C4-2B (cell line): ENCODE data around the gene DIP2B.

ENCODE experiments used
- H3K27ac ChIP-seq: fragments of 450-650 bp; 2 replicates; pipeline ENCODE4 v1.5.1; 2017
- ZFX ChIP-seq: fragments of 450-650 bp; IDR thresholded peaks from 2 replicates; pipeline ENCODE4 v1.6.1; 2017
- TF ChIP-seq, protein P1 (sequence below): fragments of 450-650 bp; conservative IDR thresholded peaks from 2 replicates; pipeline ENCODE4 v1.5.1; 2017; ENCODE audit warnings: mild to moderate bottlenecking

The DIP2B gene

DNA sequence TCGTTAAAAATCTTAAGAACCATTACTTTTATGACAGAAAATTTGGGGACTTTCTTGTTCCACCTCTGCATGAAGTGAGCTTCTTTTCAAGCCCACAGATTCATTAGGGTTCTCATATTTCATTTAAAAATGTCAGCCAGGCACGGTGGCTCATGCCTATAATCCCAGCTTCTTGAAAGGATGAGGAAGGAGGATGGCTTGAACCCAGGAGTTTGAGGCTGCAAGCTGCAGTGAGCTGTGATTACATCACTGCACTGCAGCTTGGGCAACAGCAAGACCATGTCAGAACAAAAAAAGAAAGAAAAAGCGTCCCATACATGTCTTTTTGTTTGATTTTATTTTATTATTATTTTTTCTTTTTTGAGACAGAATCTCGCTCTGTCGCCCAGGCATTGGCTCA, 215.7 kb downstream of the DIP2B start:
- H3K27ac ChIP-seq: no peak overlapping the region
- TF ChIP-seq, protein P1, sequence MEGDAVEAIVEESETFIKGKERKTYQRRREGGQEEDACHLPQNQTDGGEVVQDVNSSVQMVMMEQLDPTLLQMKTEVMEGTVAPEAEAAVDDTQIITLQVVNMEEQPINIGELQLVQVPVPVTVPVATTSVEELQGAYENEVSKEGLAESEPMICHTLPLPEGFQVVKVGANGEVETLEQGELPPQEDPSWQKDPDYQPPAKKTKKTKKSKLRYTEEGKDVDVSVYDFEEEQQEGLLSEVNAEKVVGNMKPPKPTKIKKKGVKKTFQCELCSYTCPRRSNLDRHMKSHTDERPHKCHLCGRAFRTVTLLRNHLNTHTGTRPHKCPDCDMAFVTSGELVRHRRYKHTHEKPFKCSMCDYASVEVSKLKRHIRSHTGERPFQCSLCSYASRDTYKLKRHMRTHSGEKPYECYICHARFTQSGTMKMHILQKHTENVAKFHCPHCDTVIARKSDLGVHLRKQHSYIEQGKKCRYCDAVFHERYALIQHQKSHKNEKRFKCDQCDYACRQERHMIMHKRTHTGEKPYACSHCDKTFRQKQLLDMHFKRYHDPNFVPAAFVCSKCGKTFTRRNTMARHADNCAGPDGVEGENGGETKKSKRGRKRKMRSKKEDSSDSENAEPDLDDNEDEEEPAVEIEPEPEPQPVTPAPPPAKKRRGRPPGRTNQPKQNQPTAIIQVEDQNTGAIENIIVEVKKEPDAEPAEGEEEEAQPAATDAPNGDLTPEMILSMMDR: no peak
- no peak for TF ChIP-seq ZFX

DNA sequence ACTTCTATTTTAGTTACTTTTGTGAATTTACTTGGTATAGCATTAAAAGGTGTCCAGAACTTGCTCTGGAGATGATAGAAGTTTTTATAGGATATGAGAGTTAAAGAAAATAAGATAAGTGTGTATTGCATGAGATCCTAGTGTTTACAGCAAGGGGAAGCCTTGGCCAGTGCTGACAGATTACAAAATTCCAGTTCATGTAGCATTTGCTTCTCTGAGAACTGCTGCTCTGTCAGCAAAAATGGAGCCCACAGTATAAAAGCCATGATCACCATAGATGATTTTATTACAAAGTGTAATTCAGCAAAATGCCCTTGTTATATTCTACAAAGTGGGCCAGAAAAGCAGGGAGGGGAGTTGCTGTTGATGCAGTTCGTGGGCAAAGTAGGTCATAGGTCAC, 219.1 kb downstream of the DIP2B start:
- TF ChIP-seq ZFX: no peak
- TF ChIP-seq, protein P1: no peak
- no peak overlapping the region for H3K27ac ChIP-seq

DNA sequence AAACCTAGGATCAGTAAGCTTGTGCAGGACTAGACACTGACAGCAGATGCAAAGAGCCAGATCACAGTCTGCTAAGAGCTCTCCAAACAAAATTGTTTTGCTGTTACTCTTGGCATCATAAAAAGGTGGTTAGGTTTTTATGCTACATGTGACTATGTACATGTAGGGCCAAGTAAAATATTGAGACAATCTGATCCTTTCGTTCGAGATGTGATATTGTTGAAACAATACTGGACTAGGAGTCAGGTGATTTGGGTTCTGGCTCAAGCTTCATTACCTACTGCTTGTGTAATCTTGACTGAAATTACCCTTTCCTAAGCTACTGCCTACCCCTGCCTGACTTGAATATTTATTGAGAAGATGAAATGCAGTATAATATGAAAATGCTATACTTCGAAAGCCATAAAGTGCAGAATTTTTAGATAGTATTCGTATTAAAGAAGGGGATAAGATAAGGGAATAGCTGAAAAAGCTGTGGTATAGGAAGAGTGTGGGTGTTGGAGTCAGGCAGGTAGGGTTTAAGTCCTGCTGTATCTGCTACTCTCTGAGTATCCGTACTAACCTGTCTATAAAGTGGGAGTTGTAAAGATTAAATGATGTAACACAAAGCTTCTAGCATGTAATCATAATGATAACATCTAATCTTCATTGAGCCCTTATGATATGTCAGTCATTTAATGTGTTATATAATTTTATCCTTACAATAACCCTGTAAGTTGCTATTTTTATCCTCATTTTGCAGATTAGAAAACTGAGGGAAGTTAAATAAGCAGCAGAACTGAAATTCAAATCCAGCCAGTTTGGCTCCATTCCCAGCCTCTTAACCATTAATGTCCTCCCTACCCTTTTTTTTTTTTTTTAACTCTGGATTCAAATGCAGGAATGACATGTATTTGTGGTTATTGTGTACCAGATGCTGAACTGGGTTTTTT, 220.5 kb downstream of the DIP2B start:
- TF ChIP-seq, protein P1: no peak
- TF ChIP-seq ZFX: no peak
- peak overlapping the region; percentile 65 for H3K27ac ChIP-seq

DNA sequence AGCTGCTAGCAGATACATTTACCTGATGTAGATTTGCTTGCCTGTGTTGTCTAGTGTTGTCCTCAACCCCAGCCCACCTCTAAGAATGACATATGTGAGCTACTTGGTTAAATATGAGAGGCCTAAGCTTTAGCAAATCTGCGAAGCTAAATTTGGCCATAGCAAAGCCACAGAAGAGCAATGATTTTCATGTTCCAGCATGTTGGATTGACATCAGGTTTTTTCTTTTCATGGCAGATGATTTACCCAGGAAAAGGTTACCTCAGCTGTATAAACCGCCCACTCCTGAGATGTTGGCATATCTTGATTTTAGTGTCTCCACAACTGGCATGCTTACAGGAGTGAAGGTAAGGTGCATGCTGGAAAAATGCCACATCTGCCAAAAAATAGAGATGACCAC, 222.7 kb downstream of the DIP2B start:
- H3K27ac ChIP-seq: no peak overlapping the region
- TF ChIP-seq, protein P1: no peak
- no peak for TF ChIP-seq ZFX

DNA sequence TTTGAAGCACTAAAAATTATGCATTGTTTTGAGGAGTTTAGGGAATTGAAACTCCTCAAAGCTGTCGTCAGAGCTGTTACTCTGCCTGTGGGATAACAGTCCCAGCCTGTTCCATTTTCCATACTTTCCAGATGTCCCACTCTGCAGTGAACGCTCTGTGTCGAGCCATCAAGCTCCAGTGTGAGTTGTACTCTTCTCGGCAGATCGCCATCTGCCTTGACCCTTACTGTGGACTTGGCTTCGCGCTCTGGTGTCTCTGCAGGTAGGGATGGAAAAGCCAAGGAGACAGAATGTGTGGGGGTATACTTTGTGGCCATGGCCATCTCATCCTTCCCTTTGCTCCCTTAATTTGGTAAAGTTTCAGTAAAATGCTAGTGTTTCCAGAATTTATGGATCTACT, 223.6 kb downstream of the DIP2B start:
- H3K27ac ChIP-seq: no peak overlapping the region
- TF ChIP-seq, protein P1: no peak
- TF ChIP-seq ZFX: no peak

DNA sequence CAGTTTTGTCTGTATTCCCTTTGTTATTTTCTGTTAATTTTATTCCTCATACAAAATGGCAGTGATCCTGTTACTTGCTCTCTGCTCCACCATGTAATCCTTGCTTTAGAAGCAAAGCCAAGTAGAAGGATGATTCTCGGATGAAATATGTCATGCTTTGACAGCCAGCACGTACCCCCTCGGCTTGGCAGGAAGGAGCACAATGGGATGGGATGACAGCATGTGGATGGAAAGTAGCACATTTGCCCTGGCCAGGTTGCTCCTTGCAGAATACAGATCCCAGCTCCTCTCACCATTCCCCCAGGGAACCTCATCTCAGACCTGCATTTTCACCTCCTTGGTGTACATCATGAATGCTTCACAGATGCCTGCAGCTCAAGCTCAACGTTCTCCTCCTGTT, 224.1 kb downstream of the DIP2B start:
- TF ChIP-seq, protein P1: no peak
- TF ChIP-seq ZFX: no peak
- H3K27ac ChIP-seq: no peak overlapping the region

DNA sequence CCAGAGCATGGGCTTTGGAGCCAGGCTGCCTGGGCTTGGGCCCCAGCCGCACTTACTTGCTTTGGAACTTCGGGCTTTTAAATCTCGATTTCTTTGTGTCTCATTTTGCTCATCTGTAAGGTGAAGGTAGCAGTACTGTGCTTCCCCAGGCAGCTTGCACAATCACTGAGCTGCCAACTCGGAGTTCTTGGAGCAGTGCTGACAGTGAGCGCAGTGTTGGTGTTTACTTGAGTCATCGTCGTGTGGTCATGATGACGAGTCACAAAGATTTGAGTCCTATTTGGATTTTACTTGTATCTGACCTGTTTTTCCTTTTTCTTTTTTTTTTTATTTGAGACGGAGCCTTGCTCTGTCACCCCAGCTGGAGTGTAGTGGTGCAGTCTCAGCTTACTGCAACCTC, 227.8 kb downstream of the DIP2B start:
- no peak overlapping the region for H3K27ac ChIP-seq
- no peak for TF ChIP-seq ZFX
- TF ChIP-seq, protein P1: no peak
